Measurements from ENCODE around the gene MAP3K1. TPM values are rescaled to one million over a fixed set of nuclear protein-coding genes. Genes with fewer than 3 reads are reported as not detected.

The MAP3K1 gene
- total RNA-seq, 1 experiment from 2014 or later: 8.5 TPM

GRCh38 chr5:56848206-56848605 lies 32.9 kb downstream of the MAP3K1 start:
- Histone ChIP-seq H3K36me3 (ENCODE audit: control insufficient read depth in 1 of 2, insufficient read depth in 2 of 2, low read length in 2 of 2) (no peaks in the 10 kb centered on the region), H3K4me3 (replicated peaks in 1 of 2; ENCODE audit: low read depth in 1 of 2, low read length in 2 of 2) (no peak overlapping the region), H3K9ac (ENCODE audit: low read length) (no peak overlapping the region), H2AFZ (ENCODE audit: low read depth, low read length, poor library complexity, severe bottlenecking) (no peak overlapping the region), H3K4me1 (ENCODE audit: control insufficient read depth in 1 of 2, insufficient read depth in 2 of 2, low read length in 2 of 2) (no peaks in the 10 kb centered on the region), H3K79me2 (ENCODE audit: insufficient read depth, low read length) (peaks cover 10% of the 10 kb centered on the region; the same call in 1 of the 2 replicates), H3K9me2 (ENCODE audit: insufficient read depth) (no peaks in the 10 kb centered on the region), H4K20me1 (ENCODE audit: insufficient read depth) (no peaks in the 10 kb centered on the region), H3K27ac (ENCODE audit: low read depth, low read length) (no peak overlapping the region), H3K9me3 (ENCODE audit: control insufficient read depth in 1 of 2, insufficient read depth in 1 of 2, low read depth in 1 of 2, low read length in 2 of 2) (no peaks in the 10 kb centered on the region), H3K27me3 (ENCODE audit: insufficient read depth, low read length) (no peaks in the 10 kb centered on the region), H3K4me2 (ENCODE audit: low read length) (no peak overlapping the region)
- ChIA-PET CTCF (no interaction called here), POLR2A (no interaction called here), RAD21 (ENCODE audit: low non-redundant PET in 1 of 2, low total read pairs in 2 of 2, uncharacterized antibody in 2 of 2, unreplicated experiment in 2 of 2) (no interaction called here)
- DNase-seq (ENCODE audit: low read depth, low spot score) (no peak), ATAC-seq (no peak)
- TF ChIP-seq ZBTB33 (IDR thresholded peaks at IDR 0.05; ENCODE audit: extremely low read depth, insufficient replicate concordance, low read length) (no peak), POLR2A (IDR thresholded peaks at IDR 0.05; ENCODE audit: borderline replicate concordance, extremely low read depth, insufficient read depth, insufficient read length) (no peak), CEBPB (IDR thresholded peaks at IDR 0.05; ENCODE audit: low read depth) (no peak), REST (IDR thresholded peaks at IDR 0.05; ENCODE audit: low read depth) (no peak), ZNF274 (IDR thresholded peaks at IDR 0.05; ENCODE audit: low read depth, low read length) (no peak), EZH2 (IDR thresholded peaks at IDR 0.05) (no peak), SIN3A (IDR thresholded peaks at IDR 0.05; ENCODE audit: low read depth) (no peak), MAX (IDR thresholded peaks at IDR 0.05) (no peak), EGR1 (IDR thresholded peaks at IDR 0.05; ENCODE audit: low read depth) (no peak)
- intact Hi-C loops (cut with micrococcal nuclease): no loop called here
- BruUV-seq (replicated peaks): no TSS peak
